GM12864 (cell line): ENCODE data around the gene SUPT3H.
"Not testable (repeated sequence)": the region's sequence is repeated elsewhere in the genome, so short reads cannot be mapped to it uniquely, and the experiment has no call there.

ENCODE experiments used
- DNase-seq: peaks from one replicate; pipeline ENCODE4 v3.0.0-alpha.2; 2011; ENCODE audit warnings: low read depth
- H3K4me3 ChIP-seq: 2 replicates; pipeline ENCODE4 v1.5.1; 2011; ENCODE audit warnings: mild to moderate bottlenecking, low read depth, low read length, control low read depth
- TF ChIP-seq, protein P1 (sequence below): IDR thresholded peaks from 2 replicates; pipeline ENCODE4 v1.5.1; 2011; ENCODE audit warnings: low read depth, mild to moderate bottlenecking, moderate library complexity, low read length, control low read depth, inconsistent platforms; ENCODE audit errors: missing control alignments

Gene SUPT3H

GRCh38 chr6:45289751-45290514, 87.8 kb downstream of the SUPT3H start:
- H3K4me3 ChIP-seq: no peak overlapping the region
- no peak for DNase-seq
- TF ChIP-seq, protein P1, sequence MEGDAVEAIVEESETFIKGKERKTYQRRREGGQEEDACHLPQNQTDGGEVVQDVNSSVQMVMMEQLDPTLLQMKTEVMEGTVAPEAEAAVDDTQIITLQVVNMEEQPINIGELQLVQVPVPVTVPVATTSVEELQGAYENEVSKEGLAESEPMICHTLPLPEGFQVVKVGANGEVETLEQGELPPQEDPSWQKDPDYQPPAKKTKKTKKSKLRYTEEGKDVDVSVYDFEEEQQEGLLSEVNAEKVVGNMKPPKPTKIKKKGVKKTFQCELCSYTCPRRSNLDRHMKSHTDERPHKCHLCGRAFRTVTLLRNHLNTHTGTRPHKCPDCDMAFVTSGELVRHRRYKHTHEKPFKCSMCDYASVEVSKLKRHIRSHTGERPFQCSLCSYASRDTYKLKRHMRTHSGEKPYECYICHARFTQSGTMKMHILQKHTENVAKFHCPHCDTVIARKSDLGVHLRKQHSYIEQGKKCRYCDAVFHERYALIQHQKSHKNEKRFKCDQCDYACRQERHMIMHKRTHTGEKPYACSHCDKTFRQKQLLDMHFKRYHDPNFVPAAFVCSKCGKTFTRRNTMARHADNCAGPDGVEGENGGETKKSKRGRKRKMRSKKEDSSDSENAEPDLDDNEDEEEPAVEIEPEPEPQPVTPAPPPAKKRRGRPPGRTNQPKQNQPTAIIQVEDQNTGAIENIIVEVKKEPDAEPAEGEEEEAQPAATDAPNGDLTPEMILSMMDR: no peak

DNA sequence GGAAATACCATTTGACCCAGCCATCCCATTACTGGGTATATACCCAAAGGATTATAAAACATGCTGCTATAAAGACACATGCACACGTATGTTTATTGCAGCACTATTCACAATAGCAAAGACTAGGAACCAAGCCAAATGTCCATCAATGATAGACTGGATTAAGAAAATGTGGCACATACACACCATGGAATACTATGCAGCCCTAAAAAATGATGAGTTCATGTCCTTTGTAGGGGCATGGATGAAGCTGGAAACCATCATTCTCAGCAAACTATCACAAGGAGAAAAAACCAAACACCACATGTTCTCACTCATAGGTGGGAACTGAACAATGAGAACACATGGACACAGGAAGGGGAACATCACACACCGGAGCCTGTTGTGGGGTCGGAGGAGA, 91.0 kb downstream of the SUPT3H start:
- DNase-seq, H3K4me3 ChIP-seq: not testable (repeated sequence)

DNA sequence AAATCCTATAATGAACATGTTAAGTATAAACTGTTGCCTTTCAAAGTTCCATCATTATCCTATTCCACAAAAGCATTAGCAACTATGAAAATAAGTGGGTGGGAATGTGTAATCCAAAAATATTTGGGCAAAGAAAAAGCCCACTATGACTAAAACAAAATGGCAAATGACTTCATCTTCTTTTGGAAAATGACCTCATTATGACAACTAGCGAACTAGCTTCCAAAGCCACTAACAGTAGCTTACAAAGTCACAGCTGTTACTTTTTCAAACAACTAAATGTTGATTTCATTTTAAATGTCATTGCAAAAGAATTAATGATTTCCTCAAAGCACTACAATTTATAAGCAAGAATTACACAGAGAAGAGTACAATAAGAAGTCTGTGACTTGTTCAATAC, 99.4 kb downstream of the SUPT3H start:
- H3K4me3 ChIP-seq: no peak overlapping the region
- no peak for DNase-seq
- TF ChIP-seq, protein P1: no peak

- not testable (repeated sequence) for DNase-seq, H3K4me3 ChIP-seq
Observed at GRCh38 chr6:45277741-45278140, 100.0 kb downstream of the SUPT3H start.

GRCh38 chr6:45275358-45275757, 102.4 kb downstream of the SUPT3H start:
- no peak overlapping the region for H3K4me3 ChIP-seq
- TF ChIP-seq, protein P1: no peak
- DNase-seq: no peak

DNA sequence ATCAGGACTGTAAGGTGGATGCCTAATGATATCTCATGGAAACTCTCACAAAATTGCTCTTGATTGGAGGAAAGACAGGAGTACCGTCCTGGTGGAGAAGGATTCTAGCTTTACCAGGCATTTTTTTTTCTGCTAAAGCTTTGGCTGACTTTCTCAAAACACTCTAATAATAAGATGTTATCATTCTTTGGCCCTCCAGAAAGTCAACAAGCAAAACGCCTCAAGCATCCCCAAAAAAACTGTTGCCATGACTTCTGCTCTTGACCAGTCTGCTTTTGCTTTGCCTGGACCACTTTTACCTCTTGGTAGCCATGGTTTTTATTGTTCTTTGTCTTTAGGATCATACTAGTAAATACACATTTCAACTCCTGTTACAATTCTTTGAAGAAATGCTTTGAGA, 105.1 kb downstream of the SUPT3H start:
- DNase-seq: no peak
- H3K4me3 ChIP-seq: no peak overlapping the region
- TF ChIP-seq, protein P1: no peak

GRCh38 chr6:45265246-45265645, 112.5 kb downstream of the SUPT3H start:
- DNase-seq: no peak
- TF ChIP-seq, protein P1: no peak
- no peak overlapping the region for H3K4me3 ChIP-seq

- no peak for DNase-seq
- TF ChIP-seq, protein P1: no peak
- no peak overlapping the region for H3K4me3 ChIP-seq
Observed at GRCh38 chr6:45260696-45261095, 117.0 kb downstream of the SUPT3H start.
